ENCODE measurements around the gene GCA. TPM values are rescaled to one million over a fixed set of nuclear protein-coding genes. Genes with fewer than 3 reads are reported as not detected.

Gene GCA, protein sequence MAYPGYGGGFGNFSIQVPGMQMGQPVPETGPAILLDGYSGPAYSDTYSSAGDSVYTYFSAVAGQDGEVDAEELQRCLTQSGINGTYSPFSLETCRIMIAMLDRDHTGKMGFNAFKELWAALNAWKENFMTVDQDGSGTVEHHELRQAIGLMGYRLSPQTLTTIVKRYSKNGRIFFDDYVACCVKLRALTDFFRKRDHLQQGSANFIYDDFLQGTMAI
- total RNA-seq, result 6.4 and 9.2 TPM in 2 replicates

DNA sequence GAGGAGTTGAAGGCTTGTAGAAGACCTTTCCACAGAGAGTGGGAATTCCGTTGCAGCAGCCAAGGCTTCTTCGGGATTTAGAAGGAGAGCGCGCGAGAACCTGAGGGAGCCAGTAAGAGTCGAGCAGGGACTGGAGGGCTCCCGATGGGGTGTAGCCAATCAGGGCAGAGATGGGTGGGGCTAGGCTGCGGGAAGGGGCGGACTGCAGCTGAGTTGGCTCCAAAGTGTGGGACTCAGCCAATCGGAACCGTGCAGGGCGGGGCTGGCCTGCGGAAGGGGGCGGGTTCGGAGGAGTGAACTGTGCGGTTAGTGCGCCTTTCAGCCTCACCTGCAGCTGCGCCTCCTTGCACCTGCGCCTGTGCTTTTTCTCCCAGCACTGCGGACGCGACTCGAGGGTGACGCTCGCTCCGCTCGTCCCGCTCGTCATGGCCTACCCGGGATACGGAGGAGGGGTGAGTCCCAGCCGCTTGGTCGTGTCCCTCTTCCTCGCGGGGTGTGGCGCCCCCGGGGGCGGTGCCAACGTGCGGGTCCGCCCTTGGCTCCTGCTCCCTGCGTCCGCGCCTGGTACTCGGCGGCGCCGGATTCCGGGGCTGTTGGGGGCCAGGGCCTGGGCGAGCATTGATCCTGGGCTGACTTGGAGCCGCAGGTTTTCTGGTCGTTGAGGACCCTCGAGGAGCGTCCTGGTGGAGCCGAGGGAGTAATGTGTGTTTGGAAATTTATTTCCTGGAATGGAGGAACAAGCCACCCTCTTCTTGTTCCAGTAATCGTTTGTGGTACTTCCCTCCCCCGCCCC lies at the start of gene GCA:
GCA (plus strand) TSS at position 309 of the 793 bp plus-strand sequence; CDS start at position 426, 117 bp downstream.

DNA sequence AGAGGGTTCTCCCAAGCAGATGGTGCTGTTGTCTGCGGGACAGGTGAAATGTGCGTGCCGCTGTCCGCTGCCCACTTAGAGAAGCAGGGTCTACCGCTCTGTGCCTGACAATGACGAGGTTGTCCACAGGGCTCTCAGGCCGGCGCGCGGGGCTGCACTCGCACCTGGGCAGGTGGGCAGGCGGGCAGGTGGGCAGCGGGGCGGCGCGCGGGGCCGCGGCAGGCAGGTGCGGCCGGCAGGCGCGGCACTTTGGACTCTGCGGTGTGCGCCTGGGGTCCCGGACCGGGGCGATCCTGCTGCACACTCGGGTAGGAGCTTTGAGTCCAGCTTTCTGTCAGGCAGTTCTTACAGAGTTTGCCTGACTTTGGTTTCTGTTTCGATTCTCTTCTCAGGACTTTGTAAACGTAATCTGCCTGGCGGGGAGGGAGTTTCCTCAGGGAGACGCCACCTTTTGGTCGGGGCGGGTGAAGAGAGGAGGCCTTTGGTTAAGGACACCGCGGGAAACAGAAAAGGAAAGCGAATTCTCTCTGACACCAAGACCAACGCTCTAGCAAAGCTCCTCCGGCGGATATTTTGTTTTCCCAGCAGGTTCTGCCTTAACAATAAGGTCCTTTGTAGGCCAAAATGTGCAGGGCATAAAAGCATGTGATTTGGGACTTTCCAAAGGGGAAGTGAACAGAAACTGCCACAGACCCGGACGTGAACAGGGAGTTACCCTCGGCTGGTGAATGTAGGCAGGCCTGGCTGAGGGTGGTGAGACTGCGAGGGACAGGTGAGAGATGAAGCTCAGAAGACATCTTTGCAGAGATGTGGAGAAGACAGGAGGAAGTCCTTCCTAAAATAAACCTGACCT lies 25.4 kb upstream of the GCA start, which contains the start of gene IFIH1:
IFIH1 (minus strand) TSS at position 357 of the 853 bp plus-strand sequence. CDS start 377 bp downstream, outside the sequence.

Other genes with a start within 250 kb of the GCA start
- not detected in 2 replicates for gene GCG, start 191.9 kb upstream of the GCA start, total RNA-seq
- gene FAP, start 100.7 kb upstream of the GCA start, total RNA-seq, result 225 and 248 TPM in 2 replicates
- 8.5 and 12.2 TPM in 2 replicates for gene IFIH1, start 25.4 kb upstream of the GCA start, total RNA-seq

Measured in articular chondrocyte of knee joint (primary cell).